CD4-positive, CD25-positive, alpha-beta regulatory T cell (primary cell): Measurements from ENCODE around the gene CCDC106. TPM values are rescaled to one million over a fixed set of nuclear protein-coding genes. Genes with fewer than 3 reads are reported as not detected.

ENCODE experiments used
- ATAC-seq, 2 donors: fragments of 150-1000 bp; cut with Tn5 transposase; one replicate each; pipeline ENCODE4 v1.10.0; 2021; ENCODE audit warnings: low read depth in 2 of 2, moderate number of reproducible peaks in 2 of 2, moderate library complexity in 1 of 2
- DNase-seq, 3 donors: peaks; one replicate each; pipeline versions ENCODE4 v3.0.0 to v3.0.0-alpha.2; 2012 to 2022; ENCODE audit warnings: mixed read lengths in 1 of 3
- H3K27ac ChIP-seq: one replicate; pipeline ENCODE4 v1.7.0; 2013; ENCODE audit warnings: mild to moderate bottlenecking, low read length; ENCODE audit not compliant: insufficient read depth, poor library complexity, severe bottlenecking
- H3K27me3 ChIP-seq: one replicate; pipeline ENCODE4 v1.7.0; 2013; ENCODE audit warnings: low read length; ENCODE audit not compliant: control insufficient read depth, insufficient read depth
- H3K36me3 ChIP-seq: one replicate; pipeline ENCODE4 v1.7.0; 2013; ENCODE audit warnings: mild to moderate bottlenecking, low read length, moderate library complexity; ENCODE audit not compliant: control insufficient read depth, insufficient read depth
- H3K4me1 ChIP-seq: 2 replicates; pipeline ENCODE4 v1.7.0; 2013; ENCODE audit warnings: mild to moderate bottlenecking, low read length; ENCODE audit not compliant: insufficient read depth, control insufficient read depth, poor library complexity, severe bottlenecking
- H3K4me3 ChIP-seq: one replicate; pipeline ENCODE4 v1.7.0; 2013; ENCODE audit warnings: low read depth, mild to moderate bottlenecking, low read length, moderate library complexity
- H3K9me3 ChIP-seq, 2 experiments: 1 replicate in 1 of 2; 2 replicates in 1 of 2; pipeline ENCODE4 v1.7.0; 2013; ENCODE audit warnings: low read length in 2 of 2, mild to moderate bottlenecking in 1 of 2, moderate library complexity in 1 of 2; ENCODE audit not compliant: control insufficient read depth in 2 of 2
- H3K27ac Mint-ChIP-seq, 3 donors: one replicate each; pipeline ENCODE4 v1.8.0; 2020 to 2022; ENCODE audit warnings: mild to moderate bottlenecking in 3 of 3, mixed read lengths in 3 of 3, moderate library complexity in 2 of 3
- H3K27me3 Mint-ChIP-seq: one replicate; pipeline ENCODE4 v1.8.0; 2022; ENCODE audit warnings: mild to moderate bottlenecking, mixed read lengths
- H3K36me3 Mint-ChIP-seq: one replicate; pipeline ENCODE4 v1.8.0; 2020; ENCODE audit warnings: mixed read lengths
- H3K4me1 Mint-ChIP-seq, 4 donors: one replicate each; pipeline ENCODE4 v1.8.0; 2020 to 2022; ENCODE audit warnings: mixed read lengths in 4 of 4, mild to moderate bottlenecking in 1 of 4
- H3K4me3 Mint-ChIP-seq, 4 donors: one replicate each; pipeline ENCODE4 v1.8.0; 2020 to 2022; ENCODE audit warnings: mild to moderate bottlenecking in 4 of 4, mixed read lengths in 4 of 4, moderate library complexity in 3 of 4
- H3K9me3 Mint-ChIP-seq, 7 donors: one replicate each; pipeline ENCODE4 v1.8.0; 2020 to 2022; ENCODE audit warnings: mixed read lengths in 7 of 7, mild to moderate bottlenecking in 3 of 7, moderate library complexity in 2 of 7
- polyA plus RNA-seq, 4 donors: library from polyadenylated mRNA; unstranded; fragments of 300-500 nt; fragmentation: Illumina TruSeq; gene quantifications; one replicate each; pipeline ENCODE4 v1.2.3, GENCODE V29; 2021
- total RNA-seq: library from RNA; stranded (reverse); gene quantifications from one replicate; pipeline ENCODE4 v1.2.3, GENCODE V29; 2022

The CCDC106 gene
- total and polyA plus RNA-seq, 5 donors from 2014 or later: 0.22 to 1.0 (median 0.56) TPM

- no peaks in the 10 kb centered on the region for H3K9me3 ChIP-seq
- peaks cover 14 to 59% (median 27%) of the 10 kb centered on the region in 4 donors for H3K4me1 Mint-ChIP-seq
These were observed 31.6 kb downstream of the CCDC106 start for GRCh38 chr19:55679343-55680257.

GRCh38 chr19:55680339-55681130, 32.5 kb downstream of the CCDC106 start:
- no peak for ATAC-seq
- peak overlapping the region in 1 of 4 donors; percentile 29 for H3K4me3 Mint-ChIP-seq
- no peaks in the 10 kb centered on the region for H3K9me3 ChIP-seq
- peaks cover 69% of the 10 kb centered on the region for H3K36me3 ChIP-seq
- H3K27ac Mint-ChIP-seq: no peak overlapping the region
- H3K27me3 Mint-ChIP-seq: no peaks in the 10 kb centered on the region
- H3K36me3 Mint-ChIP-seq: peaks cover 12% of the 10 kb centered on the region
- H3K9me3 Mint-ChIP-seq: peaks cover 0 to 3% (median 0%) of the 10 kb centered on the region in 7 donors
- no peak overlapping the region for H3K27ac ChIP-seq
- H3K4me1 Mint-ChIP-seq: peaks cover 10 to 56% (median 28%) of the 10 kb centered on the region in 4 donors
- DNase-seq: no peak
- peaks cover 36% of the 10 kb centered on the region for H3K4me1 ChIP-seq
- H3K4me3 ChIP-seq: no peak overlapping the region
- H3K27me3 ChIP-seq: no peaks in the 10 kb centered on the region

More at GRCh38 chr19:55679343-55680257, 31.6 kb downstream of the CCDC106 start:
- Mint-ChIP-seq H3K27ac (peak overlapping the region in 2 of 3 donors; percentile 31 to 91), H3K9me3 (peaks cover 0 to 3% (median 0%) of the 10 kb centered on the region in 7 donors), H3K36me3 (peaks cover 14% of the 10 kb centered on the region), H3K27me3 (no peaks in the 10 kb centered on the region), H3K4me3 (peak overlapping the region in 2 of 4 donors; percentile 29 to 68)
- no peak overlapping the region for H3K4me3 ChIP-seq
- H3K27me3 ChIP-seq: no peaks in the 10 kb centered on the region
- no peak for ATAC-seq
- H3K36me3 ChIP-seq: peaks cover 60% of the 10 kb centered on the region
- H3K27ac ChIP-seq: no peak overlapping the region
- DNase-seq: no peak
- H3K4me1 ChIP-seq: peaks cover 40% of the 10 kb centered on the region

- Mint-ChIP-seq H3K27ac (no peak overlapping the region), H3K9me3 (peaks cover 0 to 3% (median 0%) of the 10 kb centered on the region in 7 donors), H3K4me3 (no peak overlapping the region), H3K4me1 (peaks cover 2 to 55% (median 20%) of the 10 kb centered on the region in 4 donors), H3K36me3 (peaks cover 11% of the 10 kb centered on the region), H3K27me3 (no peaks in the 10 kb centered on the region)
- Histone ChIP-seq H3K27me3 (no peaks in the 10 kb centered on the region), H3K9me3 (no peaks in the 10 kb centered on the region), H3K4me3 (no peak overlapping the region), H3K4me1 (peaks cover 27% of the 10 kb centered on the region), H3K36me3 (peaks cover 77% of the 10 kb centered on the region), H3K27ac (no peak overlapping the region)
- no peak for DNase-seq
- ATAC-seq: no peak
These were observed 33.4 kb downstream of the CCDC106 start for GRCh38 chr19:55681131-55682092.

- no peak overlapping the region for H3K27ac ChIP-seq
- DNase-seq (no peak), ATAC-seq (no peak)
- Mint-ChIP-seq H3K9me3 (no peaks in the 10 kb centered on the region), H3K4me1 (peaks cover 0 to 41% (median 11%) of the 10 kb centered on the region in 4 donors), H3K4me3 (peak overlapping the region in 2 of 4 donors; percentile 13 to 21), H3K27me3 (no peaks in the 10 kb centered on the region), H3K27ac (no peak overlapping the region), H3K36me3 (peaks cover 7% of the 10 kb centered on the region)
- H3K4me1 ChIP-seq: peaks cover 11% of the 10 kb centered on the region
- no peak overlapping the region for H3K4me3 ChIP-seq
- peaks cover 71% of the 10 kb centered on the region for H3K36me3 ChIP-seq
- no peaks in the 10 kb centered on the region for H3K9me3 ChIP-seq
- H3K27me3 ChIP-seq: no peaks in the 10 kb centered on the region
These were observed 35.6 kb downstream of the CCDC106 start for GRCh38 chr19:55683449-55684261.

GRCh38 chr19:55684946-55685681, 37.1 kb downstream of the CCDC106 start:
- Histone ChIP-seq H3K27ac (no peak overlapping the region), H3K36me3 (peaks cover 63% of the 10 kb centered on the region), H3K27me3 (no peaks in the 10 kb centered on the region), H3K9me3 (no peaks in the 10 kb centered on the region), H3K4me1 (peaks cover 8% of the 10 kb centered on the region), H3K4me3 (no peak overlapping the region)
- peaks cover 5% of the 10 kb centered on the region for H3K36me3 Mint-ChIP-seq
- no peaks in the 10 kb centered on the region for H3K27me3 Mint-ChIP-seq
- ATAC-seq: no peak
- peak overlapping the region in 1 of 3 donors; percentile 41 for H3K27ac Mint-ChIP-seq
- no peaks in the 10 kb centered on the region for H3K9me3 Mint-ChIP-seq
- H3K4me1 Mint-ChIP-seq: peaks cover 0 to 26% (median 7%) of the 10 kb centered on the region in 4 donors
- no peak overlapping the region for H3K4me3 Mint-ChIP-seq
- DNase-seq: no peak

DNA sequence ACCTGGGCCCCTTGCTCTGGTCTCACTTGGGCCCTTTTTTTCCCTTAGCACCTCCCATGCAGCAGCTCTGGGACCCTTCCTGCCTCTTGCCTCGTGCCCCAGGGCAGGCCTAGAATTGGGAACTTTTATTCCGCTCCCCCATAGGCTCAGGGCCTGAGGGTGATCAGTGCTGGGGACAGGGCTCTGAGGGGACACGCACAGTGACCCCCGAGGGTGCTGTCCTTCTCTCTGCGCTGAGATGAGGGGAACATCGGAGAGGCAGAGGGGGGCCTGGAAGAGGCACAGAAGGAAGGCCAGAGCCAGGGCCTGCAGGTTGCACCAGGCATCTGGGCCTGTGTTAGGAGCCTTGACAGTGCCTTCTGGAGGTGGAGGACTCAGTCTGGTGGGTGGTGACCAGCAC, 37.8 kb downstream of the CCDC106 start:
- Mint-ChIP-seq H3K27ac (peak overlapping the region in 2 of 3 donors; percentile 43 to 59), H3K4me1 (peaks cover 0 to 23% (median 7%) of the 10 kb centered on the region in 4 donors), H3K9me3 (no peaks in the 10 kb centered on the region), H3K27me3 (no peaks in the 10 kb centered on the region), H3K4me3 (no peak overlapping the region), H3K36me3 (peaks cover 5% of the 10 kb centered on the region)
- H3K27me3 ChIP-seq: no peaks in the 10 kb centered on the region
- no peak overlapping the region for H3K27ac ChIP-seq
- peaks cover 4% of the 10 kb centered on the region for H3K4me1 ChIP-seq
- DNase-seq: no peak
- no peak for ATAC-seq
- no peak overlapping the region for H3K4me3 ChIP-seq
- H3K36me3 ChIP-seq: peaks cover 64% of the 10 kb centered on the region
- no peaks in the 10 kb centered on the region for H3K9me3 ChIP-seq
